Panc1 (cell line): Measurements from ENCODE around the gene SPACA6. TPM values are rescaled to one million over a fixed set of nuclear protein-coding genes. Genes with fewer than 3 reads are reported as not detected.

Experiments
- ATAC-seq: fragments of 200-7000 bp; cut with Tn5 transposase; 2 replicates; pipeline ENCODE4 v1.9.1; 2020; ENCODE audit warnings: mild to moderate bottlenecking, moderate library complexity
- BruUV-seq: library from RNA; stranded (reverse); fragments of 400-500 nt; replicated peaks from 2 replicates; lab custom pipeline; 2021; lab: Mats Ljungman, UMichigan
- CTCF ChIA-PET: fragments of 300-600 bp; sonication (Branson Sonifier 250); formaldehyde crosslinking; loops from one replicate; lab custom pipeline; 2022; ENCODE audit warnings: antibody characterized with exemption; lab: Charles Lee
- POLR2A ChIA-PET: fragments of 300-600 bp; sonication (Branson Sonifier 250); formaldehyde crosslinking; loops from one replicate; lab custom pipeline; 2022; ENCODE audit warnings: antibody characterized with exemption; lab: Charles Lee
- DNase-seq: peaks from one replicate; pipeline ENCODE4 v3.0.0-alpha.2; 2010; ENCODE audit warnings: low read depth, low spot score
- H3K27ac ChIP-seq: 2 replicates; pipeline ENCODE4 v1.5.1; 2011; ENCODE audit warnings: mild to moderate bottlenecking, low read length, inconsistent platforms
- H3K27me3 ChIP-seq: fragments of 200-500 bp; sonication (Bioruptor generic); 2 replicates; pipeline ENCODE4 v1.6.0; 2014; ENCODE audit warnings: low read length, inconsistent platforms; ENCODE audit not compliant: control insufficient read depth, insufficient read depth
- H3K36me3 ChIP-seq: fragments of 200-500 bp; sonication (Bioruptor generic); 2 replicates; pipeline ENCODE4 v1.5.1; 2014; ENCODE audit warnings: inconsistent platforms, mild to moderate bottlenecking, low read length, moderate library complexity; ENCODE audit not compliant: control insufficient read depth, insufficient read depth
- H3K4me1 ChIP-seq: 2 replicates; pipeline ENCODE4 v1.5.1; 2011; ENCODE audit warnings: inconsistent platforms, mild to moderate bottlenecking, low read length, moderate library complexity; ENCODE audit not compliant: control insufficient read depth, insufficient read depth
- H3K4me3 ChIP-seq, 2 experiments: 2 replicates each; pipeline ENCODE4 v1.5.1; 2011 to 2012; ENCODE audit warnings: low read depth in 2 of 2, low read length in 2 of 2, mild to moderate bottlenecking in 2 of 2, inconsistent platforms in 1 of 2, moderate library complexity in 1 of 2
- H3K9me3 ChIP-seq: fragments of 200-500 bp; sonication (Bioruptor generic); 2 replicates; pipeline ENCODE4 v1.5.1; 2014; ENCODE audit warnings: low read depth, mild to moderate bottlenecking, inconsistent platforms, low read length, moderate library complexity; ENCODE audit not compliant: control insufficient read depth, insufficient read depth
- POLR2AphosphoS5 ChIP-seq: IDR thresholded peaks from 2 replicates; pipeline ENCODE4 v1.6.1; 2012; ENCODE audit warnings: mild to moderate bottlenecking, low read depth, low read length, moderate library complexity
- REST ChIP-seq, 2 experiments: IDR thresholded peaks; 2 replicates each; pipeline ENCODE4 v1.6.1; 2011 to 2012; ENCODE audit warnings: low read depth in 2 of 2, control low read depth in 1 of 2, low read length in 1 of 2, mild to moderate bottlenecking in 1 of 2, moderate library complexity in 1 of 2; ENCODE audit not compliant: insufficient read depth in 1 of 2
- SIN3A ChIP-seq: IDR thresholded peaks from 2 replicates; pipeline ENCODE4 v1.6.1; 2012; ENCODE audit warnings: low read depth, mild to moderate bottlenecking, low read length, moderate library complexity, borderline replicate concordance; ENCODE audit not compliant: insufficient read depth
- TCF7L2 ChIP-seq: IDR thresholded peaks from 2 replicates; pipeline ENCODE4 v1.6.1; 2011; ENCODE audit warnings: mild to moderate bottlenecking, low read depth, low read length, inconsistent platforms
- in situ Hi-C: cut with HindIII; loops from 2 replicates; pipeline ENCODE4 v1.10.0; 2016; ENCODE audit warnings: low sequenced_read_pairs, low pct_unique_long_range_greater_than_20kb
- intact Hi-C: fragments of 100-400 bp; cut with micrococcal nuclease; formaldehyde crosslinking; loops from one replicate; pipeline ENCODE4 v1.10.0; 2022; ENCODE audit not compliant: unreplicated experiment
- total RNA-seq: library from RNA; stranded (reverse); gene quantifications from one replicate; pipeline ENCODE4 v1.2.1, GENCODE V29; 2021; ENCODE audit not compliant: unreplicated experiment
- TF ChIP-seq, protein P1 (sequence below): fragments of 450-650 bp; IDR thresholded peaks from 2 replicates; pipeline ENCODE4 v1.5.1; 2017; ENCODE audit warnings: mild to moderate bottlenecking

The SPACA6 gene
- total RNA-seq, 1 experiment from 2014 or later = 14.3 TPM

DNA sequence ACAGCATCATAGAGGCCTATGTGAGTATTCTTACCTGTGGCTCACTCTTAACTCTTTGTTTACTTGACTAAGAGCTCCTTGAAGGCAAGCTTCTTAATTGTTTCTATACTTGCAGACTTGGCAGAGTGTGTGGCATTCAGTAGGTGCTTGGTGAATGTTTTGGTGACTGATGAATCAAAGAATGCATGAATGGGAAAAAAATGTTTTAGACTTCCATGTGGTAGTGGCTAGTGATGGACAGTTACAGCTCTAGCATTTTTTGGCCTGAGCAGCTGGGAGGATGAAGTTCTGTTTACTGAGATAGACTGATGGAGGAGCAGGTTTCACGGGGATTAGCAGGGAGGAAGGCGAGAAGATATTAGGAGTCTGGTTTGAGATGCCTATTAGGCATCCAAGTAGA, 17.0 kb downstream of the SPACA6 start:
- in situ Hi-C loops = no loop called here
- H3K27me3 ChIP-seq = no peaks in the 10 kb centered on the region; the same call in 1 of the 2 replicates
- ATAC-seq = no peak

DNA sequence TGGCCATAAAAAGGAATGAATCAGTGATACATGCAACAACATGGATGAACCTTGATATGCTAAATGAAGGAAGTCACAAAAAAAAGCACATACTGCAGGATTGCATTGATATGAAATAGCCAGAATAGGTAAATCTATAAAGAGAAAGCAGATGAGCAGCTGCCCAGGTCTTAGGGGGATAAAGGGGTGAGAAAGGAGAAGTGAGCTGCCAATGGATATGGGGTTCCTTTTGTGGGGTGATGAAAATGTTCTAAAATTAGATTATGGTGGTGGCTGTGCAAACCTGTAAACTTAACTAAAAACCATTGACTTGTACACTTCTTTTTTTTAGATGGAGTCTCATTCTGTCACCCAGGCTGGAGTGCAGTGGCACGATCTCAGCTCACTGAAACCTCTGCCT, 18.6 kb downstream of the SPACA6 start:
- H3K9me3 ChIP-seq = no peaks in the 10 kb centered on the region
- in situ Hi-C loops (no loop called here), intact Hi-C loops (loop anchor here (5.0 kb wide), 1 partner anchor 66 kb away; no protein-coding TSS in a partner anchor)
- no peaks in the 10 kb centered on the region; the same call in 1 of the 2 replicates for H3K27me3 ChIP-seq
- ATAC-seq = no peak
- H3K4me3 ChIP-seq = no peak overlapping the region
- TF ChIP-seq TCF7L2 (no peak), SIN3A (no peak), POLR2AphosphoS5 (no peak), REST (IDR thresholded peaks at IDR 0.05; ENCODE audit: insufficient read depth in 1 of 2, low read depth in 2 of 2, low read length in 1 of 2) (no peak)
- TF ChIP-seq, protein P1, sequence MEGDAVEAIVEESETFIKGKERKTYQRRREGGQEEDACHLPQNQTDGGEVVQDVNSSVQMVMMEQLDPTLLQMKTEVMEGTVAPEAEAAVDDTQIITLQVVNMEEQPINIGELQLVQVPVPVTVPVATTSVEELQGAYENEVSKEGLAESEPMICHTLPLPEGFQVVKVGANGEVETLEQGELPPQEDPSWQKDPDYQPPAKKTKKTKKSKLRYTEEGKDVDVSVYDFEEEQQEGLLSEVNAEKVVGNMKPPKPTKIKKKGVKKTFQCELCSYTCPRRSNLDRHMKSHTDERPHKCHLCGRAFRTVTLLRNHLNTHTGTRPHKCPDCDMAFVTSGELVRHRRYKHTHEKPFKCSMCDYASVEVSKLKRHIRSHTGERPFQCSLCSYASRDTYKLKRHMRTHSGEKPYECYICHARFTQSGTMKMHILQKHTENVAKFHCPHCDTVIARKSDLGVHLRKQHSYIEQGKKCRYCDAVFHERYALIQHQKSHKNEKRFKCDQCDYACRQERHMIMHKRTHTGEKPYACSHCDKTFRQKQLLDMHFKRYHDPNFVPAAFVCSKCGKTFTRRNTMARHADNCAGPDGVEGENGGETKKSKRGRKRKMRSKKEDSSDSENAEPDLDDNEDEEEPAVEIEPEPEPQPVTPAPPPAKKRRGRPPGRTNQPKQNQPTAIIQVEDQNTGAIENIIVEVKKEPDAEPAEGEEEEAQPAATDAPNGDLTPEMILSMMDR = no peak
- POLR2A ChIA-PET = no interaction called here
- CTCF ChIA-PET = no interaction called here
- DNase-seq = no peak
- H3K27ac ChIP-seq = no peak overlapping the region
- H3K36me3 ChIP-seq = no peaks in the 10 kb centered on the region
- H3K4me1 ChIP-seq = no peaks in the 10 kb centered on the region
- no TSS peak for BruUV-seq

More for the DNA sequence above, 17.0 kb downstream of the SPACA6 start:
- ChIA-PET POLR2A (no interaction called here), CTCF (no interaction called here)
- TF ChIP-seq POLR2AphosphoS5 (no peak), REST (IDR thresholded peaks at IDR 0.05; ENCODE audit: insufficient read depth in 1 of 2, low read depth in 2 of 2, low read length in 1 of 2) (no peak), SIN3A (no peak), TCF7L2 (no peak)
- TF ChIP-seq, protein P1 = no peak
- Histone ChIP-seq H3K9me3 (no peaks in the 10 kb centered on the region), H3K36me3 (no peaks in the 10 kb centered on the region), H3K27ac (no peak overlapping the region), H3K4me3 (no peak overlapping the region), H3K4me1 (no peaks in the 10 kb centered on the region)
- BruUV-seq = no TSS peak
- no peak for DNase-seq
- intact Hi-C loops = loop anchor here (5.0 kb wide), 1 partner anchor 67 kb away; no protein-coding TSS in a partner anchor
